KMS-11 (cell line): ENCODE results near the gene PRXL2A.

ENCODE experiments used
- H2AFZ ChIP-seq: fragments of 200-600 bp; sonication (generic); 2 replicates; pipeline ENCODE4 v1.6.1; 2016; ENCODE audit warnings: antibody characterized with exemption, mixed run types, low read depth
- H3K27ac ChIP-seq: fragments of 200-600 bp; sonication (generic); 2 replicates; pipeline ENCODE4 v1.6.1; 2016; ENCODE audit warnings: mild to moderate bottlenecking, mixed run types
- H3K27me3 ChIP-seq: fragments of 200-600 bp; sonication (generic); 2 replicates; pipeline ENCODE4 v1.6.1; 2017; ENCODE audit warnings: mild to moderate bottlenecking, low read depth, mixed run types, moderate library complexity; ENCODE audit not compliant: insufficient read depth
- H3K36me3 ChIP-seq: fragments of 200-600 bp; sonication (generic); 2 replicates; pipeline ENCODE4 v1.6.1; 2017; ENCODE audit warnings: mild to moderate bottlenecking, mixed run types; ENCODE audit not compliant: insufficient read depth
- H3K4me1 ChIP-seq: fragments of 200-600 bp; sonication (generic); 2 replicates; pipeline ENCODE4 v1.6.1; 2016; ENCODE audit warnings: mild to moderate bottlenecking, low read depth, mixed run types; ENCODE audit not compliant: poor library complexity, severe bottlenecking
- H3K4me2 ChIP-seq: fragments of 200-600 bp; sonication (generic); 2 replicates; pipeline ENCODE4 v1.7.0; 2016; ENCODE audit warnings: mild to moderate bottlenecking, mixed run types
- H3K4me3 ChIP-seq: fragments of 200-600 bp; sonication (generic); IDR thresholded peaks from 2 replicates; pipeline ENCODE4 v1.6.1; 2017; ENCODE audit warnings: low read depth, low read length, mixed read lengths; ENCODE audit not compliant: insufficient read depth
- H3K79me2 ChIP-seq: fragments of 200-600 bp; sonication (generic); 2 replicates; pipeline ENCODE4 v1.6.1; 2016; ENCODE audit warnings: low read depth, mixed run types; ENCODE audit not compliant: insufficient read depth
- H3K9ac ChIP-seq: fragments of 200-600 bp; sonication (generic); 2 replicates; pipeline ENCODE4 v1.6.1; 2016; ENCODE audit warnings: mild to moderate bottlenecking, mixed run types
- H4K20me1 ChIP-seq: fragments of 200-600 bp; sonication (generic); 2 replicates; pipeline ENCODE4 v1.6.1; 2016; ENCODE audit warnings: mild to moderate bottlenecking, mixed run types; ENCODE audit not compliant: insufficient read depth
- CTCF ChIP-seq: fragments of 200-600 bp; sonication (generic); conservative IDR thresholded peaks from 2 replicates; pipeline ENCODE4 v1.6.1; 2017; ENCODE audit warnings: low read depth, mild to moderate bottlenecking, antibody characterized with exemption, low read length, moderate library complexity, mixed read lengths

PRXL2A gene

GRCh38 chr10:80465839-80466590, 57.7 kb downstream of the PRXL2A start:
- no peaks in the 10 kb centered on the region for H3K27me3 ChIP-seq
- no peak overlapping the region for H3K4me3 ChIP-seq
- no peaks in the 10 kb centered on the region for H3K36me3 ChIP-seq
- H4K20me1 ChIP-seq: no peaks in the 10 kb centered on the region
- no peak overlapping the region for H3K9ac ChIP-seq
- no peak overlapping the region for H2AFZ ChIP-seq
- peaks cover 5% of the 10 kb centered on the region; the same call in 1 of the 2 replicates for H3K79me2 ChIP-seq
- H3K4me2 ChIP-seq: no peak overlapping the region
- TF ChIP-seq CTCF: no peak
- H3K4me1 ChIP-seq: peaks cover 25% of the 10 kb centered on the region
- no peak overlapping the region for H3K27ac ChIP-seq

- TF ChIP-seq CTCF: no peak
- Histone ChIP-seq H3K4me3 (no peak overlapping the region), H3K9ac (no peak overlapping the region), H3K27ac (no peak overlapping the region), H3K4me2 (no peak overlapping the region), H3K4me1 (peaks cover 25% of the 10 kb centered on the region), H3K79me2 (peaks cover 5% of the 10 kb centered on the region; the same call in 1 of the 2 replicates), H4K20me1 (no peaks in the 10 kb centered on the region), H3K27me3 (no peaks in the 10 kb centered on the region), H2AFZ (no peak overlapping the region), H3K36me3 (no peaks in the 10 kb centered on the region)
Measured at GRCh38 chr10:80466724-80467326, 58.5 kb downstream of the PRXL2A start.

- H3K4me2 ChIP-seq: no peak overlapping the region
- H3K27me3 ChIP-seq: no peaks in the 10 kb centered on the region
- no peak overlapping the region for H2AFZ ChIP-seq
- no peak overlapping the region for H3K4me3 ChIP-seq
- peaks cover 18% of the 10 kb centered on the region for H3K4me1 ChIP-seq
- no peak overlapping the region for H3K9ac ChIP-seq
- peaks cover 5% of the 10 kb centered on the region; the same call in 1 of the 2 replicates for H3K79me2 ChIP-seq
- H3K36me3 ChIP-seq: no peaks in the 10 kb centered on the region
- H4K20me1 ChIP-seq: no peaks in the 10 kb centered on the region
- no peak overlapping the region for H3K27ac ChIP-seq
- no peak for TF ChIP-seq CTCF
Measured at GRCh38 chr10:80468002-80468401, 59.7 kb downstream of the PRXL2A start.

- Histone ChIP-seq H3K27ac (no peak overlapping the region), H3K4me2 (no peak overlapping the region), H3K36me3 (no peaks in the 10 kb centered on the region), H3K27me3 (no peaks in the 10 kb centered on the region), H2AFZ (no peak overlapping the region), H4K20me1 (no peaks in the 10 kb centered on the region), H3K9ac (no peak overlapping the region), H3K4me1 (peaks cover 13% of the 10 kb centered on the region), H3K4me3 (no peak overlapping the region), H3K79me2 (peaks cover 5% of the 10 kb centered on the region; the same call in 1 of the 2 replicates)
- TF ChIP-seq CTCF: no peak
Measured at GRCh38 chr10:80468806-80469421, 60.6 kb downstream of the PRXL2A start.
